ENCODE measurements around the gene UPP2. TPM values are rescaled to one million over a fixed set of nuclear protein-coding genes. Genes with fewer than 3 reads are reported as not detected.
A peak's percentile ranks its signal among the peaks of the same experiment; 100 is the strongest.

UPP2 gene
- total and polyA plus RNA-seq, 2 of the 13 experiments (the other 11 are each of a cell fraction or from before 2014, with no cell fraction given), result 0.07 to 0.28 TPM

- in situ Hi-C loops (cut with HindIII; ENCODE audit: extremely low pct_ligation_motif_present, low pct_unique_long_range_greater_than_20kb) (no loop called here), intact Hi-C loops (cut with micrococcal nuclease; ENCODE audit: unreplicated experiment) (no loop called here)
- H3K9ac ChIP-seq (ENCODE audit: insufficient read depth, low read depth, low read length), result no peak overlapping the region
- peaks cover 22% of the 10 kb centered on the region for H3K9me3 ChIP-seq (ENCODE audit: low read length)
- POLR2A ChIA-PET, result no interaction called here
- H3K27me3 ChIP-seq (ENCODE audit: control insufficient read depth in 1 of 2, insufficient read depth in 2 of 2, low read length in 2 of 2), result no peaks in the 10 kb centered on the region; a peak in 2 of 5 replicates
- H3K4me1 ChIP-seq (ENCODE audit: insufficient read depth, low read length), result no peaks in the 10 kb centered on the region
- no peak overlapping the region for H2AFZ ChIP-seq (ENCODE audit: low read length)
- no peak overlapping the region for H3K4me3 ChIP-seq (replicated peaks in 1 of 3; ENCODE audit: insufficient read depth in 1 of 3, low read depth in 2 of 3, low read length in 3 of 3)
- H3K79me2 ChIP-seq (ENCODE audit: insufficient read depth, low read length), result no peaks in the 10 kb centered on the region
- BruUV-seq (replicated peaks), result no TSS peak
- no peak overlapping the region for H3K27ac ChIP-seq (ENCODE audit: extremely low read length, insufficient read depth, low read length)
- FAIRE-seq (no peak), ATAC-seq (no peak), DNase-seq (ENCODE audit: low spot score) (no peak)
- CTCF ChIA-PET (ENCODE audit: low intra/inter-chr PET ratio, low total read pairs), result no interaction called here
- no peak overlapping the region for H3K4me2 ChIP-seq (ENCODE audit: low read depth, low read length)
- H4K20me1 ChIP-seq (ENCODE audit: insufficient read depth, low read length), result no peaks in the 10 kb centered on the region
- 22% methylated on average over 3 of the region's 3 CpGs for WGBS (ENCODE audit: low lambda C conversion rate)
- H3K36me3 ChIP-seq (replicated peaks in 1 of 2; ENCODE audit: control insufficient read depth in 1 of 2, insufficient read depth in 2 of 2, low read length in 2 of 2), result no peaks in the 10 kb centered on the region
- no peak for TF ChIP-seq SRY (CRISPR knock-in tag; IDR thresholded peaks at IDR 0.05)
- no peak for TF ChIP-seq KLF12 (CRISPR knock-in tag; IDR thresholded peaks at IDR 0.05; ENCODE audit: borderline replicate concordance)
- peak; percentile 99 for TF ChIP-seq ZNF563 (CRISPR knock-in tag; IDR thresholded peaks at IDR 0.05)
These were observed 51.8 kb downstream of the UPP2 start for GRCh38 chr2:158153270-158154015.

- in situ Hi-C loops (cut with HindIII; ENCODE audit: extremely low pct_ligation_motif_present, low pct_unique_long_range_greater_than_20kb) (no loop called here), intact Hi-C loops (cut with micrococcal nuclease; ENCODE audit: unreplicated experiment) (no loop called here)
- CTCF ChIA-PET (ENCODE audit: low intra/inter-chr PET ratio, low total read pairs), result no interaction called here
- Histone ChIP-seq H3K27me3 (ENCODE audit: control insufficient read depth in 1 of 2, insufficient read depth in 2 of 2, low read length in 2 of 2) (no peaks in the 10 kb centered on the region; a peak in 2 of 5 replicates), H3K36me3 (replicated peaks in 1 of 2; ENCODE audit: control insufficient read depth in 1 of 2, insufficient read depth in 2 of 2, low read length in 2 of 2) (no peaks in the 10 kb centered on the region), H4K20me1 (ENCODE audit: insufficient read depth, low read length) (no peaks in the 10 kb centered on the region), H3K4me2 (ENCODE audit: low read depth, low read length) (no peak overlapping the region), H3K79me2 (ENCODE audit: insufficient read depth, low read length) (no peaks in the 10 kb centered on the region), H3K4me1 (ENCODE audit: insufficient read depth, low read length) (no peaks in the 10 kb centered on the region), H3K27ac (ENCODE audit: extremely low read length, insufficient read depth, low read length) (no peak overlapping the region), H3K4me3 (replicated peaks in 1 of 3; ENCODE audit: insufficient read depth in 1 of 3, low read depth in 2 of 3, low read length in 3 of 3) (no peak overlapping the region), H2AFZ (ENCODE audit: low read length) (no peak overlapping the region), H3K9me3 (ENCODE audit: low read length) (peaks cover 22% of the 10 kb centered on the region), H3K9ac (ENCODE audit: insufficient read depth, low read depth, low read length) (no peak overlapping the region)
- no peak for FAIRE-seq
- no TSS peak for BruUV-seq (replicated peaks)
- TF ChIP-seq ZNF644 (CRISPR knock-in tag; IDR thresholded peaks at IDR 0.05; ENCODE audit: low read depth) (0 out of 2 replicates have a peak, but pooled peaks have one; percentile 26), FOSL2 (CRISPR knock-in tag; IDR thresholded peaks at IDR 0.05) (peak; percentile 70), ELF3 (CRISPR knock-in tag; IDR thresholded peaks at IDR 0.05) (no peak), NFE2L2 (IDR thresholded peaks at IDR 0.05; ENCODE audit: low read length) (peak; percentile 73), MAFF (IDR thresholded peaks at IDR 0.05; ENCODE audit: low read depth, low read length) (0 out of 2 replicates have a peak, but pooled peaks have one; percentile 2)
- ATAC-seq, result no peak
- POLR2A ChIA-PET, result no interaction called here
- no peak for DNase-seq (ENCODE audit: low spot score)
These were observed 52.9 kb downstream of the UPP2 start for GRCh38 chr2:158154596-158154995.
